Endothelial cell (in vitro differentiated cells): Measurements from ENCODE around the gene RRN3. TPM values are rescaled to one million over a fixed set of nuclear protein-coding genes. Genes with fewer than 3 reads are reported as not detected.
"Not testable (repeated sequence)": the region's sequence is repeated elsewhere in the genome, so short reads cannot be mapped to it uniquely, and the experiment has no call there.

Source experiments
- DNase-seq: peaks from one replicate; pipeline ENCODE4 v3.0.0; 2021; ENCODE audit warnings: low spot score
- H3K27ac Mint-ChIP-seq: one replicate; pipeline ENCODE4 v1.8.0; 2021; ENCODE audit warnings: mixed read lengths, inconsistent platforms; ENCODE audit not compliant: unreplicated experiment
- H3K27me3 Mint-ChIP-seq: one replicate; pipeline ENCODE4 v1.8.0; 2021; ENCODE audit warnings: mild to moderate bottlenecking, moderate library complexity, mixed read lengths, inconsistent platforms; ENCODE audit not compliant: unreplicated experiment
- H3K36me3 Mint-ChIP-seq: one replicate; pipeline ENCODE4 v1.8.0; 2021; ENCODE audit warnings: mild to moderate bottlenecking, low read depth, mixed read lengths, inconsistent platforms; ENCODE audit not compliant: unreplicated experiment
- H3K4me1 Mint-ChIP-seq: one replicate; pipeline ENCODE4 v1.8.0; 2021; ENCODE audit warnings: mild to moderate bottlenecking, mixed read lengths, inconsistent platforms; ENCODE audit not compliant: unreplicated experiment
- H3K4me3 Mint-ChIP-seq: one replicate; pipeline ENCODE4 v1.8.0; 2021; ENCODE audit warnings: mild to moderate bottlenecking, mixed read lengths, inconsistent platforms; ENCODE audit not compliant: unreplicated experiment
- H3K9me3 Mint-ChIP-seq: one replicate; pipeline ENCODE4 v1.8.0; 2021; ENCODE audit warnings: mixed read lengths, inconsistent platforms; ENCODE audit not compliant: unreplicated experiment
- total RNA-seq: library from RNA; stranded (reverse); fragmentation: NEBNext Ultra II Directional; extraction: Animal tissue kit (Norgen Biotek cat#: 25700); gene quantifications from one replicate; pipeline ENCODE4 v1.2.1, GENCODE V29; 2021; ENCODE audit not compliant: unreplicated experiment
- TF ChIP-seq, protein P1 (sequence below): fragments of 200-600 bp; sonication (generic); IDR thresholded peaks from one replicate; pipeline ENCODE4 v1.5.0; 2021; ENCODE audit warnings: antibody characterized with exemption; ENCODE audit not compliant: unreplicated experiment

RRN3 gene
- total RNA-seq, 1 donor from 2014 or later, result 18.0 TPM

DNA sequence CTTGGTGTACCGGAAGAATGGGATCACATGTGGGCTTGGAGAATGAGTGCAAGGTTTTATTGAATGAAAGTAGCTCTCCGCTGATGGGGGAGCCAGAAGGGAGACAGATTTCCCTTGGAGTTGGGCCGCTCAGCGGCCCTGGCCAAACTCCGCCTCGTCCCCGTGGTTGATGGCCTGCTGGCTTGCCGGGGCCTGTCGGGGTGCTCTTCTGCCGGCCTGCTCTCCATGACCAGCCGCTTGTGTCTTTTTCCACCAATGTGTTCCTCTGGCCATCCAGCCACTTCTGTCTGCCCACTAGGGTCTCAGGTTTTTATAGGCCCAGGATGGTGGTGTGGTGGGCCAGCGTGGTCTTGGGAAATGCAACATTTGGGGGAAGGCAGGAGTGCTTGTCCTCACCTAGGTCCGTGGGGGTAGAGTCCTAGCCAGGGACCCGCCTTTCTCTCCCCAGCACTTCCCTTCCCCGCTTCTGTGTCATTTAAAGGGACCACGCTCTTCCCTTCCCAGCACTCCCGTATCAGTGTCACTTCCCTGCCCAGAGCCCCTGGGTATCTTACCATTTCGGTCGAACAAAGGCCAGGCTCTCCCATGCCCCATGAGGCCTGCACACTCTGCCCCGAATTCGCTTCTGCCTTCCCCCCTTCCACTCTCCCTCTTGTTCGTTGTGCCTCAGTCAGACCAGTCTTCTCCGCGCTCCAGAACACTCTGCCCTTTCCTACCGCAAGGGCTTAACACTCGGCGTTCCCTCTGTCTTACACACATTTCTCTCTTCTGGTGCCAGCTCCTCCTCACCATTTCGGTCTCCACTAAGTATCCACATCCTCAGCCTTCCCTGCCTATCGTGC, 66.3 kb downstream of the RRN3 start:
- peak overlapping the region; percentile 39 for H3K27ac Mint-ChIP-seq
- peaks cover 16% of the 10 kb centered on the region for H3K4me1 Mint-ChIP-seq
- H3K4me3 Mint-ChIP-seq, result peak overlapping the region; percentile 35
- H3K27me3 Mint-ChIP-seq, H3K9me3 Mint-ChIP-seq, DNase-seq: not testable (repeated sequence)
- peaks cover 47% of the 10 kb centered on the region for H3K36me3 Mint-ChIP-seq

DNA sequence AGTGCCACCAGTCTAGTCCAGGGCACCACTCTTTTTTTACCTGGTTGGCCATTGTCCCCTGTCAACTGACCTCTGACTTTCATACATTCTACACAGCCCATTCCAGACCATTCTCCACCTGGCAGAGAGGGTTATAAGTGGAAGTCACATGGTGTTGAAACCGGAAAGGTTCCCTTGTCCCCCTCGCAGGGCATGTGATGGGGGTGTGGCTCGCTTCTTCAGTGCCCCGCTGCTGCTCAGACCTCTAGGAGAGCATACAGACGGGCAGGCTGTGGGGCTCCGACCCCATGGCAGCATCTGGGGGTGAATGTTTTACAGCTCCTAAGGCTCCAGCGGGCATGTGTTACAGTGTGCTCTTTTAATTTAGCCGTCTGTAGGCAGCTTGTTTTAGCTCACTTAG, 67.0 kb downstream of the RRN3 start:
- not testable (repeated sequence) for H3K27me3 Mint-ChIP-seq, H3K4me3 Mint-ChIP-seq, DNase-seq, H3K27ac Mint-ChIP-seq, H3K9me3 Mint-ChIP-seq
- Mint-ChIP-seq H3K4me1 (peaks cover 16% of the 10 kb centered on the region), H3K36me3 (peaks cover 44% of the 10 kb centered on the region)

DNA sequence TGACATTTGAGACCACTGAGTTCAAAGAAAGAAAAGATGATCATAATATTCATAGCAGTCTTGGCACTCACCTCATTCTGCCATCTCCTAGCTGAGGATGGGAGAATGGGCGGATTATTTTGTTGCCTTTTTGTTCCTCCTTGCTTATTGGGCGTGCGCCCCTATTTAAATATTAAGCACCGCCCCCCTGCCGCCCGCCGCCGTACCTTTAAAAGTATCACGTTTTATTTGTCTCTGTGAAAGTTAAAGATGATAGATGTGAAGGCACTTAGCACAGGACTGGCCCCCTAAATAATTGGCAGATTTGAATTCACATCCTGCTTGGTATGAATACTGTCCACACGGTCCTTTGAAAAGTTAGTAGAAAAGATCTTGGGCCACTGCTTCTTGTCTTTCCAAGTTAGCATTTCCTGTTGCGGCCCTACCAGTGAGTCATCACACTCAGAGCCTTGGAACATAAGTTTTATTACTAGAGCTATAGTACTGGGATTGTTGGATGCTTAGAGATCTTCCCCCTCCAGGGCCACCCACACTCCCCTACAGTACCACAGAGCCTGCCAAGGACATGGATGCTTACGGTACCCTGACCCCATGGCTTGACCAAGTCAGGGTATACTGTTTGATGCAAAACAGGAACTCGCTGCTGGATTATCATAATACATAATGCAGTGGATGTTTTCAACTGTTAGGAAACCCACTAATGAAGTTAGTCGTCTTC, 68.7 kb downstream of the RRN3 start:
- H3K9me3 Mint-ChIP-seq, H3K27me3 Mint-ChIP-seq, DNase-seq: not testable (repeated sequence)
- H3K4me3 Mint-ChIP-seq, result peak overlapping the region; percentile 61
- peak overlapping the region; percentile 79 for H3K27ac Mint-ChIP-seq
- H3K36me3 Mint-ChIP-seq, result peaks cover 35% of the 10 kb centered on the region
- peaks cover 16% of the 10 kb centered on the region for H3K4me1 Mint-ChIP-seq

GRCh38 chr16:15024858-15025199, 69.2 kb downstream of the RRN3 start:
- not testable (repeated sequence) for DNase-seq, H3K9me3 Mint-ChIP-seq, H3K27me3 Mint-ChIP-seq
- peaks cover 16% of the 10 kb centered on the region for H3K4me1 Mint-ChIP-seq
- peaks cover 35% of the 10 kb centered on the region for H3K36me3 Mint-ChIP-seq
- peak overlapping the region; percentile 61 for H3K4me3 Mint-ChIP-seq
- H3K27ac Mint-ChIP-seq, result peak overlapping the region; percentile 37

GRCh38 chr16:15023381-15024077, 70.5 kb downstream of the RRN3 start:
- H3K4me3 Mint-ChIP-seq, H3K27ac Mint-ChIP-seq, H3K27me3 Mint-ChIP-seq, DNase-seq, H3K9me3 Mint-ChIP-seq: not testable (repeated sequence)
- peaks cover 16% of the 10 kb centered on the region for H3K4me1 Mint-ChIP-seq
- peaks cover 35% of the 10 kb centered on the region for H3K36me3 Mint-ChIP-seq

DNA sequence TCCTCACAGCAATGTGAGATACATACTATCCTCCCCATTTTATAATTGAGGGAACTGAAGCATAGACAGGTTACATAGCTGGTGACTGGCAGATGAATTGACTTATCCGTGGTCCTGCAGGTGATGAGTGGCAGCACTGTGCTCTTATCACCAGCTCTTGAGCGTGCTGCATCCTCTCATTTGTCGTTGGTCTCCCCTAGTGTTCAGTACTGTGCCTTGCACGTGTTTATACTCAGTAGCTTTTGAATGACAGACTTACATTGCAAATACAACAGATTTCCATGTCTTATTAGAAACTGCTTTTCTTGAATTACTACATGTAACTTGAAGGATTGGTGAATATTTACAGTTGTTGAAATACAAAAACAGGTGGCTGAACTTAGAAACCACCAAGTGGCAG, 71.9 kb downstream of the RRN3 start:
- TF ChIP-seq, protein P1, sequence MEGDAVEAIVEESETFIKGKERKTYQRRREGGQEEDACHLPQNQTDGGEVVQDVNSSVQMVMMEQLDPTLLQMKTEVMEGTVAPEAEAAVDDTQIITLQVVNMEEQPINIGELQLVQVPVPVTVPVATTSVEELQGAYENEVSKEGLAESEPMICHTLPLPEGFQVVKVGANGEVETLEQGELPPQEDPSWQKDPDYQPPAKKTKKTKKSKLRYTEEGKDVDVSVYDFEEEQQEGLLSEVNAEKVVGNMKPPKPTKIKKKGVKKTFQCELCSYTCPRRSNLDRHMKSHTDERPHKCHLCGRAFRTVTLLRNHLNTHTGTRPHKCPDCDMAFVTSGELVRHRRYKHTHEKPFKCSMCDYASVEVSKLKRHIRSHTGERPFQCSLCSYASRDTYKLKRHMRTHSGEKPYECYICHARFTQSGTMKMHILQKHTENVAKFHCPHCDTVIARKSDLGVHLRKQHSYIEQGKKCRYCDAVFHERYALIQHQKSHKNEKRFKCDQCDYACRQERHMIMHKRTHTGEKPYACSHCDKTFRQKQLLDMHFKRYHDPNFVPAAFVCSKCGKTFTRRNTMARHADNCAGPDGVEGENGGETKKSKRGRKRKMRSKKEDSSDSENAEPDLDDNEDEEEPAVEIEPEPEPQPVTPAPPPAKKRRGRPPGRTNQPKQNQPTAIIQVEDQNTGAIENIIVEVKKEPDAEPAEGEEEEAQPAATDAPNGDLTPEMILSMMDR, result peak; percentile 48
- not testable (repeated sequence) for H3K9me3 Mint-ChIP-seq, DNase-seq, H3K4me3 Mint-ChIP-seq, H3K27me3 Mint-ChIP-seq, H3K27ac Mint-ChIP-seq
- H3K36me3 Mint-ChIP-seq, result peaks cover 29% of the 10 kb centered on the region
- H3K4me1 Mint-ChIP-seq, result peaks cover 12% of the 10 kb centered on the region

GRCh38 chr16:15021429-15021828, 72.6 kb downstream of the RRN3 start:
- not testable (repeated sequence) for DNase-seq, H3K27ac Mint-ChIP-seq, H3K4me3 Mint-ChIP-seq, H3K27me3 Mint-ChIP-seq, H3K9me3 Mint-ChIP-seq
- Mint-ChIP-seq H3K36me3 (peaks cover 32% of the 10 kb centered on the region), H3K4me1 (peaks cover 15% of the 10 kb centered on the region)

DNA sequence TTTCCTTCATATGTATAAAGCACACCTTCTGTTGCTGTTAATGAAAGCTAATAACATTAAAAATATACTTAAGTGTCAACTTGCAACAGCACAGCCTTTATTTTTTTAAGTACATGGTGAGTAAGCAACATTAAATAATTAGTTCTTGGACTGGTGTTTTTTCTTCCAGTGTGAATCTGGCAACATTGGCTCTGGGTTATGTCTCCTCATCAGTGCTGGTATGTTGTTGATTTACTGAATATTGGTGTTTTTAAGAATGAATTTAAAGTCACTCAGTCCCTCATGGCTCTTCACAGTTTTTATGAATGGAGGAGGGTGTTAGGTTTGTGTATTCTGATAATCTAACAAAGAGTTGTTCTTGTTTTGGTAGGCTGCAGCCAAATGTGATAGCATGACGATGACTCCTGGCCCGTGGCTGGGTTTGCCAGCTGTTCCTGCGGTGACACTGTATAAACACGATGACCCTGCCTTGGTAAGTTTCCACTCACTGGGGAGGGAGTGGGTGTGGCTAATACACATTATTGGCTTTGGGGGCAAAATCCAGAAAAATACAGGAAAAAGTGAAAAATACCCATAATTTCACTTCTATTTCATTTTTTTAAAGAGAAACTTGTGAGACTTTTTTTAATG, 77.0 kb downstream of the RRN3 start:
- Mint-ChIP-seq H3K36me3 (peaks cover 15% of the 10 kb centered on the region), H3K4me3 (peak overlapping the region; percentile 9), H3K27ac (peak overlapping the region; percentile 62)
- H3K27me3 Mint-ChIP-seq, DNase-seq, H3K4me1 Mint-ChIP-seq, H3K9me3 Mint-ChIP-seq: not testable (repeated sequence)

DNA sequence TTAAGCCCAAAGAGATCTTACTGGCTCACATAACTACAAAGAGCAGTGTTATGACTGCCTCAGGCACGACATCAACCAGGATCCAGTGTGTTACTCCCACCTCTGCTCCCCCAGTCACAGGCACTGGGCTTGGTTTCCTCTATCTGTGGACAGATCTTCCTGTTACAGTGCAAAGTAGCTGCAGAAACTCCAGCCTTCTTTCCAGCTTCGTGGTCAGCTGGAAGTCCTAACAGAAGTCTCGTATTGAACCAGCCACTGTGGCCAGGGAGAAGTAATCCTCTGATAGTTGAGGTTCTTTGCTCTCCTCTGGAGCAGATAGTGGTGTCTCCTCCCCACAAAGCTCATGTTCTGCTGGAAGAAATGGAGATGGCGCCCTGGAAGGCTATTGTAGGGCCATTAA, 77.7 kb downstream of the RRN3 start:
- not testable (repeated sequence) for H3K4me1 Mint-ChIP-seq, DNase-seq, H3K27me3 Mint-ChIP-seq, H3K9me3 Mint-ChIP-seq, H3K4me3 Mint-ChIP-seq
- peak overlapping the region; percentile 25 for H3K27ac Mint-ChIP-seq
- peaks cover 18% of the 10 kb centered on the region for H3K36me3 Mint-ChIP-seq

DNA sequence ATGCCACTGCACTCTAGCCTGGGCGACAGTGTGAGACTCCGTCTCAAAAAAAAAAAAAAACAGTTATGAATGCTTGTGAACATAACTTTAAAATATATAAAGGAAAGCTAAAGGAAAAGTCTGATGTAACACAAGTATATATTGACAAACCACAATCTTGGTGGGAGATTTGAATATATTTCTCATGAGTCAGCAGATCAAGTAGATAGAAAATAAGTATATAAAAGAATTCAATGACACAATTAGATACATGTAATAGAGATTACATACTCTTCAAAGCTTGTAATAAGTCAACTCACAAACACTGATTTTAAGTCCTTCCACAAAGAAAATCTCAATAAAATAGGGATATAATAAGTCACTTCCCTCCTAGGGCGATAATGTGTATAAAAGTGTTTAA, 78.4 kb downstream of the RRN3 start:
- not testable (repeated sequence) for H3K27me3 Mint-ChIP-seq, H3K4me1 Mint-ChIP-seq, H3K27ac Mint-ChIP-seq, H3K9me3 Mint-ChIP-seq, H3K4me3 Mint-ChIP-seq, DNase-seq
- H3K36me3 Mint-ChIP-seq, result peaks cover 18% of the 10 kb centered on the region
